ENCODE data around the gene SETD2. TPM values are rescaled to one million over a fixed set of nuclear protein-coding genes. Genes with fewer than 3 reads are reported as not detected.

The SETD2 gene
- total RNA-seq, 4 donors from 2014 or later = 35.7 to 48.5 (median 40.4) TPM

DNA sequence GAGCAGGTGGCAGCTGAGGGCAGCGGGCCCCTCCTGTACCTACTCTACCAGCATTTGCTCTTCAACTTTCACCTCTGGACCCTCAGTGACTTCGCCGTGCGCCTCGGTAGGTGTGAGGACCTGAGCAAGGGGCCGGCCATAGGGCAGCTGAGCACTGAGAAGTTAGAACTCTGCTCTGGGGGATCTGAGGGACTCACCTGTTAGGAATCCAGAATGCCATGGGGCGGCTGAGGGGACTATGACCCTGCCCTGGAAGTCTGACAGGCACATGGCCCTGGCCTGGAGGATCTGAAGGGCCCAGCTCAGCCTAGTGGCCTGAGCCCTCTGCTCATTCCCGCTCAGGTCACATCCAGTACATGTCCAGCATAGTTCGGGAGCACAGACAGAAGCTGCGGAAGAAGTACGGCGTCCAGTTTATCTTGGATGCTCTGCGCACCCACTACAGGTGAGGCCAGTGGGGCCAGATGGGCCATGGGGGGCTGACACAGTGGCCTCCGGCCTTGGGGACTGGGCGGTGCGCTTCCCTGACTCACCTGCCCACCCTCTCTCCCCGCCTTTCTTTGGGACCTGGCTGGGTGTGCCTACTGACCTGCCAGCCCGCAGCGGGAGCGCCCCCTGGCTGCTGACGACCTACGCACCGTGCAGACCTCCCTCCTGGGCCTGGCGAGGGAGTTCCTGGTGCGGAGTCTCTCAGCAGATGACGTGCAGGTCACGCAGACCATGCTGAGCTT, 165.6 kb downstream of the SETD2 start:
- Histone ChIP-seq H3K27me3 (no peaks in the 10 kb centered on the region), H3K9me3 (no peaks in the 10 kb centered on the region), H3K4me3 (no peak overlapping the region), H3K27ac (no peak overlapping the region), H3K36me3 (peaks cover 0 to 25% of the 10 kb centered on the region in 2 donors), H3K4me1 (no peaks in the 10 kb centered on the region)
- in situ Hi-C loops (cut with MboI; ENCODE audit: low sequenced_read_pairs in 4 of 4) = no loop called here
- peak; percentile 38 to 70 for DNase-seq
- peak in 1 of 2 donors; percentile 82 for ATAC-seq
- intact Hi-C loops (cut with DNase I; ENCODE audit: low total_unique reads) = loop anchor here (1.0 to 5.0 kb wide), 2 partner anchors 75 to 291 kb away; no protein-coding TSS in a partner anchor
- TF ChIP-seq POLR2A (IDR thresholded peaks at IDR 0.05) = no peak
- TF ChIP-seq, protein P1, sequence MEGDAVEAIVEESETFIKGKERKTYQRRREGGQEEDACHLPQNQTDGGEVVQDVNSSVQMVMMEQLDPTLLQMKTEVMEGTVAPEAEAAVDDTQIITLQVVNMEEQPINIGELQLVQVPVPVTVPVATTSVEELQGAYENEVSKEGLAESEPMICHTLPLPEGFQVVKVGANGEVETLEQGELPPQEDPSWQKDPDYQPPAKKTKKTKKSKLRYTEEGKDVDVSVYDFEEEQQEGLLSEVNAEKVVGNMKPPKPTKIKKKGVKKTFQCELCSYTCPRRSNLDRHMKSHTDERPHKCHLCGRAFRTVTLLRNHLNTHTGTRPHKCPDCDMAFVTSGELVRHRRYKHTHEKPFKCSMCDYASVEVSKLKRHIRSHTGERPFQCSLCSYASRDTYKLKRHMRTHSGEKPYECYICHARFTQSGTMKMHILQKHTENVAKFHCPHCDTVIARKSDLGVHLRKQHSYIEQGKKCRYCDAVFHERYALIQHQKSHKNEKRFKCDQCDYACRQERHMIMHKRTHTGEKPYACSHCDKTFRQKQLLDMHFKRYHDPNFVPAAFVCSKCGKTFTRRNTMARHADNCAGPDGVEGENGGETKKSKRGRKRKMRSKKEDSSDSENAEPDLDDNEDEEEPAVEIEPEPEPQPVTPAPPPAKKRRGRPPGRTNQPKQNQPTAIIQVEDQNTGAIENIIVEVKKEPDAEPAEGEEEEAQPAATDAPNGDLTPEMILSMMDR (IDR thresholded peaks at IDR 0.05 in 4 of 5, conservative IDR thresholded peaks at IDR 0.05 in 1 of 5) = peak; percentile 71 to 92 (median 89)

DNA sequence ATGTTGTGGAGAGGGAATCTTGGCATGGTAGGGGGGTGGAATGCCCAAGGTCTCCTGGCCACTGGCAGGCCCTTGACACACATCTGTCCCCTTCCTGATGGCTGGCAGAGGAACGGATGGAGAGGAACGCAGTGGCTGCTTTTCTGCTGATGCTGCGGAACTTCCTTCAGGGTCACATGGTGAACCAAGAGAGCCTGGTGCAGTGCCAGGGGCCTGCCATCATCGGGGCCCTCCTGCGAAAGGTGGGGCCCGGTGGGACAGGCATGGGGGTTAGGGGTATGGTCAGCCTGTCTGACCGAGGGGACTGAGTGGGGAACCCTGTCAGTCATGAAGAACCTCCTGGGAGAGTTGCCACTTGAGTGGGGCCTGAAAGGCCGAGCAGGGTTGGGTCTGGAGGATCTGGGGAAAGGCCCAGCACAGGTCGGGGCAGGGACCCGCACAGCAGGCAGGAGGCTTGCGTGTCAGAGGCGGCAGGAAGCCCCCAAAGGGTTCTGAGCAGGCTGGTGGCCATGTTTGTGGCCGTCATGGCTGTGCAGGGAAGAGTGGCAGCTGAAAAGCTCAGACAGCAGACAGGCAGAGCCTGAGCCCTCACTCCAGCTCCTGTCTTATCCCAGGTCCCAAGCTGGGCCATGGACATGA, 166.3 kb downstream of the SETD2 start:
- TF ChIP-seq, protein P1 (IDR thresholded peaks at IDR 0.05 in 4 of 5, conservative IDR thresholded peaks at IDR 0.05 in 1 of 5) = no peak
- no peak for TF ChIP-seq POLR2A (IDR thresholded peaks at IDR 0.05)
- Histone ChIP-seq H3K36me3 (peaks cover 0 to 24% of the 10 kb centered on the region in 2 donors), H3K27me3 (no peaks in the 10 kb centered on the region), H3K4me1 (no peaks in the 10 kb centered on the region), H3K9me3 (no peaks in the 10 kb centered on the region), H3K4me3 (no peak overlapping the region), H3K27ac (no peak overlapping the region)
- no peak for ATAC-seq
- DNase-seq = no peak
- intact Hi-C loops (cut with DNase I; ENCODE audit: low total_unique reads) (loop anchor here (1.0 to 5.0 kb wide), 2 partner anchors 74 to 290 kb away; no protein-coding TSS in a partner anchor), in situ Hi-C loops (cut with MboI; ENCODE audit: low sequenced_read_pairs in 4 of 4) (no loop called here)

DNA sequence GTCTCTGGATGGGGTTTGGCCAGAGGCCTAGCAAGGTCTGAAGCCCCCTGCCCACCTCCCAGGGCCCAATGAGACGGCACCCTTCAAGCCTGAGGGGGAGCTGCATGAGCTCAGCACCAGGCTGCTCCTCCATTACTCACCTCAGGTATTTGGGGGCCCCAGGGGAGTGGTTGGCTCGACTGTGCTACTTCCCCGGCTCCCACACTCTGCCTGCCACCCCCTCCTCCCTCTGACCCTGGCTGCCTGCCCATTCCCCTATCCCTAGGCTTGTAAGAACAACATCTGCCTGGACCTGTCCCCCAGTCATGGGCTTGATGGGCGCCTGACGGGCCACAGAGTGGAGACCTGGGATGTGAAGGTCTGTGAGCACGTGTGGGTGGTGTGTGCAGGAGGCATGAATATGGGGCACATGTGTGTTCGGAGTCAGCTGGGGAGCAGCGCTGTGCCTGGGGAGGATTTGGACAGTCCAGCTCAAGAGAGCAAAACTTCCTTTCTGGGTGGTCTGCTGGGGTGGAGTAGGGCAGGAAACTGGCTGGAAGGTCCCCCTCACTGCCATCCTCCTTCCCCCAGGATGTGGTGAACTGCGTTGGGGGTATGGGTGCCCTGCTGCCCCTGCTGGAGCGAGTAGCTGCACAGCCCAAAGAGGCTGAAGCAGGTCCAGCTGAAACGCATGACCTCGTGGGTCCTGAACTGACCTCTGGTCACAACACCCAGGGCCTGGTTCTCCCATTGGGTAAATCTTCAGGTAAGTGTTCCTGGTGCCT, 167.0 kb downstream of the SETD2 start:
- ATAC-seq = no peak
- TF ChIP-seq POLR2A (IDR thresholded peaks at IDR 0.05) = no peak
- TF ChIP-seq, protein P1 (IDR thresholded peaks at IDR 0.05 in 4 of 5, conservative IDR thresholded peaks at IDR 0.05 in 1 of 5) = no peak
- H3K36me3 ChIP-seq = peaks cover 0 to 22% of the 10 kb centered on the region in 2 donors
- H3K27me3 ChIP-seq = no peaks in the 10 kb centered on the region
- no peak for DNase-seq
- H3K4me1 ChIP-seq = no peaks in the 10 kb centered on the region
- in situ Hi-C loops (cut with MboI; ENCODE audit: low sequenced_read_pairs in 4 of 4) = no loop called here
- H3K4me3 ChIP-seq = no peak overlapping the region
- H3K27ac ChIP-seq = no peak overlapping the region
- H3K9me3 ChIP-seq = no peaks in the 10 kb centered on the region
- intact Hi-C loops (cut with DNase I; ENCODE audit: low total_unique reads) = loop anchor here (5.0 kb wide), 1 partner anchor 290 kb away; no protein-coding TSS in a partner anchor

DNA sequence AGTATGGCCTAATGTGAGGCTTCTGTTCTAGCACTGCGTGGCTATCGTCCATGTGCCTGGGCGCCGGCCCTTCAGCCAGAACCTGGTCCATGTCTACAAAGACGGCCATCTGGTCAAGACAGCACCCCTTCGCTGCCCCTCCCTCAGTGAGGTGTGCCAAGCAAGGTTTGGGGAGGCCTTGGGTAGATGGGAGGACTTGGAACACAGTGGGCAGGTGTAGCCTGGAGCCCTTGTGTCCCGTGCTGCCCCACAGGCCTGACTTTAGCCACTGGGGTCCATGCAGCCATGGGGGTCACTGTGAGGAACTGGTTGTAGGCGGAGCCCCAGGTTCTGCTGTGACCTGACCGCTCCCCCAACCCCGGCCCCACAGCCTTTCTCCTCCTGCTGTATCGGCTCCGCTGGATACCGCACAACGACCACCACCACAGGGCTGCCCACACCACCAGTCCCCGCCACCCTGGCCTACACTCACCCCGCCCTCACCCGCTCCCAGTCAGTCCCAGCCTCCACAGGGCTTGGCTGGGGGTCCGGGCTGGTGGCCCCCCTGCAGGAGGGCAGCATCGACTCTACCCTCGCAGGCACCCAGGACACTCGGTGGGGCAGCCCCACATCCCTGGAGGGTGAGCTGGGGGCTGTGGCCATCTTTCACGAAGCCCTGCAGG, 167.9 kb downstream of the SETD2 start:
- no peak for ATAC-seq
- H3K27ac ChIP-seq = no peak overlapping the region
- TF ChIP-seq, protein P1 (IDR thresholded peaks at IDR 0.05 in 4 of 5, conservative IDR thresholded peaks at IDR 0.05 in 1 of 5) = no peak
- TF ChIP-seq POLR2A (IDR thresholded peaks at IDR 0.05) = no peak
- peaks cover 0 to 15% of the 10 kb centered on the region in 2 donors for H3K36me3 ChIP-seq
- no peaks in the 10 kb centered on the region for H3K9me3 ChIP-seq
- no peak overlapping the region for H3K4me3 ChIP-seq
- no peaks in the 10 kb centered on the region for H3K27me3 ChIP-seq
- DNase-seq = no peak
- no peaks in the 10 kb centered on the region for H3K4me1 ChIP-seq
- in situ Hi-C loops (cut with MboI; ENCODE audit: low sequenced_read_pairs in 4 of 4) = no loop called here
- intact Hi-C loops (cut with DNase I; ENCODE audit: low total_unique reads) = loop anchor here (5.0 kb wide), 1 partner anchor 289 kb away; no protein-coding TSS in a partner anchor

Measured in gastrocnemius medialis (tissue), 4 donors.